ENCODE data around the gene LCA5L.

LCA5L gene

GRCh38 chr21:39466584-39466983 lies 21.0 kb upstream of the LCA5L start:
- no peak for DNase-seq (ENCODE audit: low read depth)
- no peak for TF ChIP-seq CTCF (conservative IDR thresholded peaks at IDR 0.05; ENCODE audit: low read length)
- H3K4me3 ChIP-seq (ENCODE audit: low read length): no peak overlapping the region

- TF ChIP-seq CTCF (conservative IDR thresholded peaks at IDR 0.05; ENCODE audit: low read length): no peak
- no peak for DNase-seq (ENCODE audit: low read depth)
- no peak overlapping the region for H3K4me3 ChIP-seq (ENCODE audit: low read length)
These were observed 17.7 kb upstream of the LCA5L start for GRCh38 chr21:39463308-39463707.

- H3K4me3 ChIP-seq (ENCODE audit: low read length): no peak overlapping the region
- TF ChIP-seq CTCF (conservative IDR thresholded peaks at IDR 0.05; ENCODE audit: low read length): no peak
- no peak for DNase-seq (ENCODE audit: low read depth)
These were observed 15.8 kb upstream of the LCA5L start for GRCh38 chr21:39461419-39461818.

- no peak for TF ChIP-seq CTCF (conservative IDR thresholded peaks at IDR 0.05; ENCODE audit: low read length)
- DNase-seq (ENCODE audit: low read depth): no peak
- H3K4me3 ChIP-seq (ENCODE audit: low read length): no peak overlapping the region
These were observed 11.1 kb upstream of the LCA5L start for GRCh38 chr21:39456665-39457064.

GRCh38 chr21:39454949-39455668 lies 9.5 kb upstream of the LCA5L start:
- no peak overlapping the region for H3K4me3 ChIP-seq (ENCODE audit: low read length)
- no peak for DNase-seq (ENCODE audit: low read depth)
- no peak for TF ChIP-seq CTCF (conservative IDR thresholded peaks at IDR 0.05; ENCODE audit: low read length)

- no peak for TF ChIP-seq CTCF (conservative IDR thresholded peaks at IDR 0.05; ENCODE audit: low read length)
- no peak for DNase-seq (ENCODE audit: low read depth)
- no peak overlapping the region for H3K4me3 ChIP-seq (ENCODE audit: low read length)
These were observed 8.1 kb upstream of the LCA5L start for GRCh38 chr21:39453571-39454179.

- H3K4me3 ChIP-seq (ENCODE audit: low read length): no peak overlapping the region
- no peak for DNase-seq (ENCODE audit: low read depth)
- TF ChIP-seq CTCF (conservative IDR thresholded peaks at IDR 0.05; ENCODE audit: low read length): no peak
These were observed 7.4 kb upstream of the LCA5L start for GRCh38 chr21:39452970-39453342.
